GM19452 (cell line): ENCODE results near the gene KRT39.

Experiments used
- ATAC-seq: cut with Tn5 transposase; IDR thresholded peaks from one replicate; pipeline ENCODE4 v1.9.1; 2021; ENCODE audit not compliant: unreplicated experiment

KRT39 gene

DNA sequence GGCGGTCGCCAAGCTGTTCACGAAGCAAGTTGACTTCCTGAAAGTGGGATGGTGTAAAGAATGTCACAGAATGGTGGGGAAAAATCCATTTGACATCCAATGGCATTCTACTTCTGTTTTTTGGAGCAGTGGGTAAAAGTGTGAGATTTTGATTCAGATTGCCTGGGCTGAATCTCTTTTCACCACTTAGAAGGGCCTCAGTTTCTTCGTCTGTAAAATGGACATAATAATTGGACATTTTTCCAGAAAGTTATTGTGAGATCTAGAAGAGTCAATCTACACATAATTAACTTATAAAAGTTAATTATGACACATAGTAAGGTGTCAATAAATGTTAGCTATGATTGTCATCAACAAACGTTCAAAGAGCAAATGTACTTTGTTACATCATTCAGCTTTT, 14.4 kb upstream of the KRT39 start:
- no peak for ATAC-seq

GRCh38 chr17:40980596-40980995, 13.8 kb upstream of the KRT39 start:
- no peak for ATAC-seq

DNA sequence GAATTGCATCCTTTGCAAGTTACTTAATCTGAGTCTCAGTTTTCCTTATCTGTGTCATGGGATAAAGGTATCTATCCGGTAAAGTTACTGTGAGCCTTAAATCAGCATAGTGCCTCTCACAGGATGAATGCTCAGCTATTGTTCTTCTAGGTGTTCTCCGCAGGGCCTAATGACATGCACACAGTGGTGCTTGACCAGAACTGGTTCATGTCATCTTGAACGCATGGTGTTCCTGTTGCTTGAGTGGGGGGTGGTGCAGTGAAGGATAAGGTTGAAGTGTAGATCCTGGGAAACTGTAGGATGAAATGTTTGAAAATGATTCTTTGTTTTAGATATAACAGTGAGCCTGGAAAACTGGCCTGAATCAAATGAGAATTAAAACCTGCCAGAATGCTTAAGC, 13.4 kb upstream of the KRT39 start:
- ATAC-seq, result no peak

GRCh38 chr17:40978575-40979151, 11.9 kb upstream of the KRT39 start:
- no peak for ATAC-seq

- no peak for ATAC-seq
Measured at GRCh38 chr17:40975516-40975915, 8.8 kb upstream of the KRT39 start.

DNA sequence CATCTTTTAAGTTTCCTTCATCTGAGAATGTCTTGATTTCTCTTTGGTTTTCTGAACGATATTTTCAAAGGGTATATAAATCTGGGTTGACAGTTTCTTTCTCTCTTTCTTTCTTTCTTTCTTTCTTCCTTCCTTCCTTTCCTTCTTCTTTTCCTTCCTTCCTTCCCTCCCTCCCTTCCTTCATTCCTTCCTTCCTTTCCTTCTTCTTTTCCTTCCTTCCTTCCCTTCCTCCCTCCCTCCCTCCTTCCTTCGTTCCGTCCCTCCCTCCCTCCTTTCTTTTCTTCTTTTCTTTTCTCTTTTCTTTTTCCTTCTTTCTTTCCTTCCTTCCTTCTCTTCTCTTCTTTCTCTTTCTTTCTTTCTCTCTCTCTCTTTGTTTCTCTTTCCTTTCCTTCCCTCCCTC, 7.6 kb upstream of the KRT39 start:
- no peak for ATAC-seq

- no peak for ATAC-seq
Measured at GRCh38 chr17:40967582-40967981, 834 bp upstream of the KRT39 start.

GRCh38 chr17:40963838-40964237, 2.9 kb downstream of the KRT39 start:
- no peak for ATAC-seq

GRCh38 chr17:40962059-40962561, 4.6 kb downstream of the KRT39 start:
- no peak for ATAC-seq

DNA sequence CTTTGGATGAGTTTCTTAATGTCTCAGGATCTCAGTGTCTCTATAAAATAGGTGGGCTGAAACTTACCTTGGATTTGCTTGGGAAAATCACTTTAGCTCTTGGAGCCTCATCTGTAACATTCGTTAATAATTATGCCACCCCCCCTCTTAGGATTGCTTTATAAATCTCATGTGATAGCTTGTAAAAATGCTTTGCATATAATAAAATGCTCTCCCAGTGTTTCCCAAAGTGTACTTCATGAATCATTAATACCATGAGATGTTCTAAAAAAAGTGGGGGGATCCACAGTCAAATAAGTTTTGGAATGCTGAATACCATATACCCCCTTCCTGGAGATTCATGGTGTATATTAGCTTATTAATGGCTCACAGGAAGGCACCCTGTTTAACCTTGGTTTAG, 5.2 kb downstream of the KRT39 start:
- ATAC-seq, result no peak

DNA sequence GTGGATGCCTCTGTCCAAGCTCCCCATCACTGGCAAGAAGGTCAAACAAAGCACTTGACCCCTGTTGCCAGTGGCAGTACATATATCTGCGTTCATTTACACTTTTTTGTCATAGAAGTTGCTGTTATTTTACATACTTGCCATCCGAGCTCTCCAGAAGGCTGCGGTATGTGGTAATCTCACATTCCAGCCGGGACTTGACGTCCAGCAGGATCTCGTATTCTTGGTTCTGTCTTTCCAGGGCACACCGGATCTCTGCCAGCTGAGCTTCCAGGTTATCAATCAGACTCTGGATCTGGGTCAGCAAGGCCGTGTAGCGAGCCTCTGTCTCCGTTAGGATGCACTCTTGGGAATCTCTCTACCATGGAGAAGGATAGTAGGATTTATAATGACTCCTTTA, 6.6 kb downstream of the KRT39 start:
- no peak for ATAC-seq

DNA sequence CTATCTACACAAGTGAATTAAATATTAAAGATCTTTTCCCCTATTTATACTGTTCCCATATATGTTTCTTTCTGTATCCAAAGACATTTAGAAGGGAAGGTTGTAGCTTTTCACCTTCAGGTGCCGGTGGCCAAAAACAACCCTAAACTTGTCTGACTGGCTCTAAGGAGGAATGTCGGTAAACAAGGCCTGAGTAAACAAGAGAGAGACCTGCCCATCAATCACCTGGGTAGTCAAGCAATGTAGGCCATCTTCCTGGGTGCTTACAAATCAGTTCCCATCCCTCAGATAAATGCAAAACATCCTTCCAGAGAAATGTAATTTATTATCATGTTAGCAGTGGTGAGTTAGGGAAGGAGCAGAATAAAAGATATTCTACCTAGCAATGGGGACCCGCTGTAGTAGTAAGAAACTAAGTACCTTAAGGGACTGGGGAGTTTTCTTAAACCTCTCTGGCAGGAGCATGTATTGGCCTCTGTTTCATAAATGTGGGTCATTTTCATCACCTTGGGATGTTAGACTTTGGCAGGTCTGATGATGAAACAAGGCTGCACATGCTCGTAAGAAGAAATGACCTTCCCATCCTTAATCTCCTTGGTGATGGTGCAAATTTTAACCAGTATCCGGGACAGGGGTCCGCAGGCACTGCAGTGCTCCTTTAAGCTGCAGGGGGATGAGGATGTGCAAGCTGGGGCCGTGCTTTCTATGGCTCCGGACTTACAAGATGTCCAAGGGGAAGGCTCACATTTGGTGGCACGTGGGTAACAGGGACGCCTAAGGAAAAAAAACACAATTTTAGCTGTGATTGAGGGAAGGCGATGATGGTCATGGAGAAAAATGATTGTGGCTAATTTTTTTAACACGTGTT, 8.4 kb downstream of the KRT39 start:
- no peak for ATAC-seq

GRCh38 chr17:40956401-40957254, 10.1 kb downstream of the KRT39 start:
- ATAC-seq, result no peak

GRCh38 chr17:40953881-40954280, 12.9 kb downstream of the KRT39 start:
- ATAC-seq, result no peak

DNA sequence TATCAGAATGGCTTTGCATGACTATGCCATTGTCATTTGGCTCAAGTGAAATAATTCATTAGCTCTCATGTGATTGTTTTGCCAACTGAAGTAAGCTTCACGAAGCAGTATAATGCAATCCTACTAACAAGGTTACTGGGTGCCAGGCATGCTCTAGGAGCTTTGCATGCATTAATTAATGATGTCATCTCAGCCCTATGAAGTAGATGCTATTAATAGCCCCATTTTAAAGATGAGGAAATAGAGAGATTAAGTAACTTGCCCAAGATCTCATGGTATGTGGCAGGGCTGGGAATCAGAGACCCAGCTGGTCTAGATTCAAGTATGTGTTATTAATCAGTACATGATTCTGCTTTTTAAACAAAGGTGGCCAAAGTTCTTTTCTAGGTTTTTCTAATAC, 14.1 kb downstream of the KRT39 start:
- ATAC-seq, result no peak

- ATAC-seq, result no peak
Measured at GRCh38 chr17:40952154-40952553, 14.6 kb downstream of the KRT39 start.

DNA sequence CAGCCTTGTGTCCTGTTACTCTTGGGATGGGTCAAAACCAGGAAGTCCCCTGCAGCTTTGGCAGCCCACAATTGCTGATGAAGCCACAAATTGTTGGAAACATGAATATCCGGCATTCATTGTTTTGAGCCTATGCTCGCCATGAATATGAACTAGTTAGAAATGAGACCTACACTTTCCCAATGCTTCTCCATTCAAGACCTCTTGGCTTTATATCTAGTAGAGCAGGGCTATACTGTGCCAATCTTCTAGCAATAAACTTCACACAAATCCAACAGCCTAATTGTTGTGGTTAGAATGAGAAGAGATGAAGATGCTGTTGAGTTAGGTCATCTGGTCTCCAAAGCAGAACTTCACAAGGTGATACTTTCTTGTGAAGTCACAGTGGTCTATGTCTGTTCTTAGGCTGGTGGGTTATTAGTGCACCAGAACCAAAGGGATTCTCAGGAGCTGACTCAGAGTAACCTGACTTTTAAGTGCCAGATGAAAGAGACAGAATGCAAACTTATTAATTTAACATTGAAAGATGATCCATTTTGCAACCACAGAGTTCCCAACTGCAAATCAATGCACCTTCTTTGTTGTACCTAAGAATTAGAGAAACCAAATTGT, 15.6 kb downstream of the KRT39 start:
- no peak for ATAC-seq

- ATAC-seq, result no peak
Measured at GRCh38 chr17:40950176-40950575, 16.6 kb downstream of the KRT39 start.

- no peak for ATAC-seq
Measured at GRCh38 chr17:40949418-40949817, 17.3 kb downstream of the KRT39 start.

DNA sequence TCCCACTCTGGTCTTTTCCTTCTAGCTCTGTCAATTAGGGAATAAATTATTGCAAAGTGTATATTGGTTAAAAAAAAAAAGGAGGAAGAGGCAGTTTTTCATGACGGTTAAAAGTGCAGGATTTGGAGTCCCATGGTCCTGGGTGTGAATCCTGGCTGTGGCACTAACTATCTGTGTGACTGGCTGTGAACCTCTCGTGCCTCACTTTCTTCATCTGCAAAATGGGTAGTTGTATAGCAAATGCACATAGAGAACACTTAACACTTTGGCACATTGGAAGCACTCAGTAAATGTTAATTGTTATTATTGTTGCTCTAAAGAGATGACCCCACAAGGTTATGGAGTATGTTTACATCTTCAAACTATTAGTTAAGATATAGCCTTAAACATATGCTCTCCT, 18.8 kb downstream of the KRT39 start:
- ATAC-seq, result no peak

GRCh38 chr17:40945414-40945813, 21.3 kb downstream of the KRT39 start:
- ATAC-seq, result no peak
